22Rv1 (cell line): Measurements from ENCODE around the gene NDE1.

ENCODE experiments used
- H3K27ac ChIP-seq: fragments of 450-650 bp; 2 replicates; pipeline ENCODE4 v1.5.1; 2017
- ZFX ChIP-seq: fragments of 450-650 bp; IDR thresholded peaks from 2 replicates; pipeline ENCODE4 v1.6.1; 2017; ENCODE audit warnings: antibody characterized with exemption, borderline replicate concordance
- TF ChIP-seq, protein P1 (sequence below): fragments of 450-650 bp; IDR thresholded peaks from 2 replicates; pipeline ENCODE4 v1.5.1; 2017; ENCODE audit warnings: mild to moderate bottlenecking

NDE1 gene

DNA sequence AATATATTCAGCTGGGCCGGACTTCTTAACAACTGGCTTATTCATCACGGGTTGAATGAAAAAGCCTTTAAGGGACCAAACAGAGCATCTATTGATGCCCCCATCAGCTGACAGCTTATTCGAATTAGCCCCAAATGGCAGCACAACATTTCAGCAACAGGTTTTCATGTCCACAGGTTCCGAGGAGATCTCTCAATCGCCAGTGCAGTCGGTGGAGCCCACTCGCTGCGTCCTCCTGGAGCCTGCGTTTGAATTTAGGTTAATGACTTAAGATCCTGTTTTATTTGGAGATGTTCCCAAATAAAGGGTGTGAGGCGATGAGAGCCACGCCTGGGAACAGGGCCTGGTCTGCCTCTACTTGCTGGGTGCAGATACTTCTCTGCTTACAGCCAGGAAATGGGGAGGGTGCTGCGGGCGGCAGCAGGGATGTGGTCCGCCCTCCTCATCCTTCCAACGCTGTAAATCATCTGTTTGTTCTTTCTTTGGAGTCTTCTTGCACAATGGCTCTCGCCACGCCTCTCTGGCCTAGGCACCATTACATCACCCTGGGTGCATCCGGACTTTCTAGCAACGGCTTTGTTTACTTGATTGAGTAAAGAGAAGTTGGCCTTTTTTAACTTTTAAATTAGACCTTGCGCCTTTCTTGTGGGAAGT is 22.6 kb downstream of the NDE1 start:
- TF ChIP-seq ZFX = no peak
- TF ChIP-seq, protein P1, sequence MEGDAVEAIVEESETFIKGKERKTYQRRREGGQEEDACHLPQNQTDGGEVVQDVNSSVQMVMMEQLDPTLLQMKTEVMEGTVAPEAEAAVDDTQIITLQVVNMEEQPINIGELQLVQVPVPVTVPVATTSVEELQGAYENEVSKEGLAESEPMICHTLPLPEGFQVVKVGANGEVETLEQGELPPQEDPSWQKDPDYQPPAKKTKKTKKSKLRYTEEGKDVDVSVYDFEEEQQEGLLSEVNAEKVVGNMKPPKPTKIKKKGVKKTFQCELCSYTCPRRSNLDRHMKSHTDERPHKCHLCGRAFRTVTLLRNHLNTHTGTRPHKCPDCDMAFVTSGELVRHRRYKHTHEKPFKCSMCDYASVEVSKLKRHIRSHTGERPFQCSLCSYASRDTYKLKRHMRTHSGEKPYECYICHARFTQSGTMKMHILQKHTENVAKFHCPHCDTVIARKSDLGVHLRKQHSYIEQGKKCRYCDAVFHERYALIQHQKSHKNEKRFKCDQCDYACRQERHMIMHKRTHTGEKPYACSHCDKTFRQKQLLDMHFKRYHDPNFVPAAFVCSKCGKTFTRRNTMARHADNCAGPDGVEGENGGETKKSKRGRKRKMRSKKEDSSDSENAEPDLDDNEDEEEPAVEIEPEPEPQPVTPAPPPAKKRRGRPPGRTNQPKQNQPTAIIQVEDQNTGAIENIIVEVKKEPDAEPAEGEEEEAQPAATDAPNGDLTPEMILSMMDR = no peak
- H3K27ac ChIP-seq = peak overlapping the region; percentile 91

DNA sequence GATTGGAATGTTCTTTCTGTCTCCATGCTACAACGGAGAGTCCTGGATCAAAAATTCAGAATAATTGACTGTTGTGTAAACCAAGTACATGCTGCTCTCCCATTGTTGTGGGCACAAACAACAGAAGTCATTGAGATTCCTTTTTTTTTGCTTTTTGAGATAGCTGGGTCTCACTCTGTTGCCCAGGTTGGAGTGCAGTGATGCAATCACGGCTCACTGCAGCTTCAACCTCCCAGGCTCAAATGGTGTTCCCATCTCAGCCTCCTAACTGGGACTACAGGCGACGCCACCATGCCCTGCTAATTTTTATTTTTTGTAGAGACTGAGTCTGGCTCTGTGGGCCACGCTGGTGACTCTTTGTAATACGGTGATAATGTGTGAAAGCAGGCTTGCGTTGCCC is 24.5 kb downstream of the NDE1 start:
- TF ChIP-seq ZFX = no peak
- TF ChIP-seq, protein P1 = no peak
- 0 out of 2 replicates have a peak overlapping the region, but pooled peaks have one; percentile 91 for H3K27ac ChIP-seq

DNA sequence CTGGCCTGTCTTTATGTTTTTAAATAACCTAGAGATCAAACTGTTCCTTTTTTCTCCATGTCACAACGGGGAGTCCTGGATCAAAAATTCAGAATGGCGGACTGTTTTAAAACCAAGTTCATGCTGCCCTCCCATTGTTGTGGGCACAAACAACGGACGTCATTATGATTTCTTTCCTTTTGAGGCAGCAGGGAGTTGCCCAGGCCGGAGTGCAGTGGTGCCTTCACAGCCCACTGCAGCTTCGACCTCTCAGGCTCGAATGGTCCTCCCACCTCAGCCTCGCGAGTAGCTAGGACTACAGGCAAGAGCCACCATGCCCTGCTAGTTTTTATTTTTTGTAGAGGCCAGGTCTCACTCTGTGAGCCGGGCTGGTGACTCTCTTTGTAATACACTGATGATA is 26.5 kb downstream of the NDE1 start:
- no peak overlapping the region for H3K27ac ChIP-seq
- TF ChIP-seq, protein P1 = no peak
- TF ChIP-seq ZFX = no peak

DNA sequence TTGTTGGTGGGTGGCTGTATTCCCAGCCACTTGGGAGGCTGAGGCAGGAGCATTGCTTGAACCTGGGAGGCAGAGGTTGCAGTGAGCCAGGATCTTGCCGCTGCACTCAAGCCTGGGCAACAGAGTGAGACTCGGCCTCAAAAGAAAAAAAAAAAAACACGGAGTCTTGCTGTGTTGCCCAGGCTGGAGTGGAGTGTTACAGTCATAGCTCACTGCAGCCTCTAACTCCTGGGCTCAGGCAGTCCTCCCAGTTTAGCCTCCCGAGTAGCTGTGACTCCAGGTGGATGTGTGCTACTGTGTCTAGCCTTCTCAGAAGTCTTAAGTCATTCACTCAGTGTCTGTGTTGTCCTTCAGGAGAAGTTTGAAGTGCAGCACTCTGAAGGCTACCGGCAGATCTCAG is 27.4 kb downstream of the NDE1 start:
- no peak for TF ChIP-seq ZFX
- TF ChIP-seq, protein P1 = no peak
- no peak overlapping the region for H3K27ac ChIP-seq

DNA sequence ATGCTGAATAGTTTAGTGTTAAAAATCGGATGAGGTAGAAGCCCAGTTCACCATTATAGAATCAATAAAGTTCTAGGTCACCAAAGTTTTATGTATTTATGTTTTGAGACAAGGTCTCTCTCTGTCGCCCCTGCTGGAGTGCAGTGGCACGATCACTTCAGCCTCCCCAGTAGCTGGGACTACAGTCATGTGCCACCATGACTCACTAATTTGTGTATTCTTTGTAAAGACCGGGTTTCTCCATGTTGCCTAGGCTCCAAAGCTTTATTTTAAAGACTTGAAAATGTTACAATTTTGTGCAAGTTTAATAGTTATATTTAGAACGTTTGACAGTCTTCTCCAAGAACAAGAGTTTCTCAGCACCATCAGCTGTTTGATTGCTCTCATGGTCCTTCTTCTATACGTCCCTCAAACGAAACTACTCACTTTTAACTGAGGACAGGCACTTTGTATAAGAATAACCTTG is 32.1 kb downstream of the NDE1 start:
- no peak overlapping the region for H3K27ac ChIP-seq
- no peak for TF ChIP-seq ZFX
- TF ChIP-seq, protein P1 = peak; percentile 78

DNA sequence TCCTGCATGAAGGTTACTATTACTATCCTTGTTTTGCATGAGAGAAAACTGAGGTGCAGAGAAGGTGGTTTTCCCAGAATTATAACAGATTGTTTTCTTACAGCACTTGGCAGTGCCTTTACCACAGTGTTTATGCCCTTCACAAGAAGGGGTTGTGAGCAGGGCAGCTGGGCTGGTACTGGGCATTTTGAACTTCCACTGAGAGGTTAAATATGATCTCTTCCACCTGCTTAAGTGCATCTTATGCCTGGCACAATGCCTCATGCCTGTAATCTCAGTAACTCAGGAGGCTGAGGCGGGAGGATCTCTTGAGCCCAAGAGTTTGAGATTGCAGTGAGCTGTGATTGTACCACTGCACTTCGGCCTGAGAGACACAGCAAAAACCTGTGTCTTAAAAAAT is 36.2 kb downstream of the NDE1 start:
- H3K27ac ChIP-seq = no peak overlapping the region
- TF ChIP-seq ZFX = no peak
- TF ChIP-seq, protein P1 = no peak

DNA sequence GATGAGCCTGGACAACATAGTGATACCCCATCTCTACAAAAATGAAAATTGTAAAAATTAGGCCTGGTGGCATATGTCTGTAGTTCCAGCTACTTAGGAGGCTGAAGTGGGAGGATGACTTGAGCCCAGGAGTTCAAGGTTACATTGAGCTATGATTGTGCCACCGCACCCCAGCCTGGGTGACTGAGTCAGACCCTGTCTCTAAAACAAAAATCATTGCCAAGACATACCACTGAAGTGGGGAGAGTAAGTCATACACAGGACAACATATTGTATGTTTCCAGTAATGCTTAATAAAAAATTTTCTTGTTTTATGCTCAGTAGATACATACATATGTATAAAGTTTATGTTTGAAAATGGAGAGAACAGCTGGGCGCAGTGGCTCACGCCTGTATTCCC is 39.2 kb downstream of the NDE1 start:
- TF ChIP-seq, protein P1 = no peak
- no peak for TF ChIP-seq ZFX
- H3K27ac ChIP-seq = no peak overlapping the region
